GM23338 (cell line): ENCODE results near the gene LPCAT3. TPM values are rescaled to one million over a fixed set of nuclear protein-coding genes. Genes with fewer than 3 reads are reported as not detected.
A peak's percentile ranks its signal among the peaks of the same experiment; 100 is the strongest.

Source experiments
- ATAC-seq: fragments of 200-7000 bp; cut with Tn5 transposase; 3 replicates; pipeline ENCODE4 v1.9.1; 2020
- DNase-seq: peaks from one replicate; pipeline ENCODE4 v3.0.0-alpha.2; 2015; ENCODE audit warnings: low spot score
- H2AFZ ChIP-seq: fragments of 200-600 bp; sonication (generic); 2 replicates; pipeline ENCODE4 v1.8.0; 2016; ENCODE audit warnings: antibody characterized with exemption, mild to moderate bottlenecking, moderate library complexity
- H3F3A ChIP-seq: fragments of 200-600 bp; sonication (generic); replicated peaks from 2 replicates; pipeline ENCODE4 v1.8.0; 2017; ENCODE audit warnings: antibody characterized with exemption, mixed run types, low read depth
- H3K27ac ChIP-seq: fragments of 200-600 bp; sonication (generic); 2 replicates; pipeline ENCODE4 v1.6.1; 2016; ENCODE audit warnings: low read depth
- H3K27me3 ChIP-seq: fragments of 200-600 bp; sonication (generic); 2 replicates; pipeline ENCODE4 v1.8.0; 2016; ENCODE audit warnings: mild to moderate bottlenecking, mixed run types, moderate library complexity; ENCODE audit not compliant: insufficient read depth
- H3K36me3 ChIP-seq: fragments of 200-600 bp; sonication (generic); 2 replicates; pipeline ENCODE4 v1.8.0; 2016; ENCODE audit warnings: mild to moderate bottlenecking; ENCODE audit not compliant: insufficient read depth
- H3K4me1 ChIP-seq: fragments of 200-600 bp; sonication (generic); 2 replicates; pipeline ENCODE4 v1.8.0; 2016; ENCODE audit warnings: mild to moderate bottlenecking, moderate library complexity; ENCODE audit not compliant: insufficient read depth
- H3K4me2 ChIP-seq: fragments of 200-600 bp; sonication (generic); 2 replicates; pipeline ENCODE4 v1.7.1; 2017; ENCODE audit warnings: mixed run types
- H3K4me3 ChIP-seq: fragments of 200-600 bp; sonication (generic); 2 replicates; pipeline ENCODE4 v1.6.1; 2016; ENCODE audit warnings: mixed run types
- H3K79me2 ChIP-seq: fragments of 200-600 bp; sonication (generic); replicated peaks from 2 replicates; pipeline ENCODE4 v1.8.0; 2017; ENCODE audit warnings: mild to moderate bottlenecking; ENCODE audit not compliant: insufficient read depth
- H3K9me2 ChIP-seq: fragments of 200-600 bp; sonication (generic); 2 replicates; pipeline ENCODE4 v1.8.0; 2017; ENCODE audit not compliant: insufficient read depth
- H4K20me1 ChIP-seq: fragments of 200-600 bp; sonication (generic); replicated peaks from 2 replicates; pipeline ENCODE4 v1.8.0; 2017; ENCODE audit warnings: mild to moderate bottlenecking; ENCODE audit not compliant: insufficient read depth
- H3K27ac Mint-ChIP-seq: 2 replicates; pipeline ENCODE4 v1.8.0; 2020; ENCODE audit warnings: inconsistent platforms, mild to moderate bottlenecking, moderate library complexity, mixed read lengths
- H3K27me3 Mint-ChIP-seq: 3 replicates; pipeline ENCODE4 v1.8.0; 2022; ENCODE audit warnings: low read depth, mild to moderate bottlenecking, moderate library complexity, mixed read lengths, inconsistent platforms; ENCODE audit not compliant: insufficient read depth, poor library complexity
- H3K36me3 Mint-ChIP-seq: 3 replicates; pipeline ENCODE4 v1.8.0; 2021; ENCODE audit warnings: low read depth, mild to moderate bottlenecking, inconsistent platforms, moderate library complexity, mixed read lengths
- H3K4me1 Mint-ChIP-seq: 3 replicates; pipeline ENCODE4 v1.8.0; 2020; ENCODE audit warnings: mild to moderate bottlenecking, inconsistent platforms, mixed read lengths
- H3K4me3 Mint-ChIP-seq: 3 replicates; pipeline ENCODE4 v1.8.0; 2021; ENCODE audit warnings: moderate library complexity, mild to moderate bottlenecking, inconsistent platforms, mixed read lengths
- H3K9me3 Mint-ChIP-seq: 3 replicates; pipeline ENCODE4 v1.8.0; 2020; ENCODE audit warnings: moderate library complexity, mild to moderate bottlenecking, inconsistent platforms, mixed read lengths
- CREB1 ChIP-seq: fragments of 250-450 bp; sonication (Bioruptor Pico); IDR thresholded peaks from 2 replicates; pipeline ENCODE4 v1.5.0; 2020; ENCODE audit warnings: low read depth, mild to moderate bottlenecking, moderate library complexity
- EZH2 ChIP-seq: fragments of 200-600 bp; sonication (generic); IDR thresholded peaks from one replicate; pipeline ENCODE4 v1.8.0; 2017; ENCODE audit warnings: antibody characterized with exemption, mild to moderate bottlenecking, low read depth; ENCODE audit not compliant: unreplicated experiment
- EZH2phosphoT487 ChIP-seq: fragments of 200-600 bp; sonication (generic); IDR thresholded peaks from one replicate; pipeline ENCODE4 v1.8.1; 2018; ENCODE audit warnings: antibody characterized with exemption; ENCODE audit not compliant: unreplicated experiment
- JUNB ChIP-seq: IDR thresholded peaks from one replicate; pipeline ENCODE4 v1.6.1; 2016; ENCODE audit warnings: antibody characterized with exemption; ENCODE audit not compliant: unreplicated experiment
- NANOG ChIP-seq: IDR thresholded peaks from 2 replicates; pipeline ENCODE4 v1.6.1; 2016; ENCODE audit warnings: antibody characterized with exemption, borderline replicate concordance
- POLR2AphosphoS5 ChIP-seq: IDR thresholded peaks from 2 replicates; pipeline ENCODE4 v1.6.1; 2016; ENCODE audit warnings: antibody characterized with exemption, low read depth
- STAT1 ChIP-seq: IDR thresholded peaks from one replicate; pipeline ENCODE4 v1.6.1; 2016; ENCODE audit warnings: antibody characterized with exemption; ENCODE audit not compliant: unreplicated experiment
- ZNF114 ChIP-seq: fragments of 250-450 bp; sonication (Bioruptor Pico); IDR thresholded peaks from 2 replicates; pipeline ENCODE4 v1.5.0; 2020; ENCODE audit warnings: mild to moderate bottlenecking, moderate library complexity
- ZNF331 ChIP-seq: fragments of 250-450 bp; sonication (Bioruptor Pico); IDR thresholded peaks from 2 replicates; pipeline ENCODE4 v1.5.0; 2020; ENCODE audit warnings: low read depth, mild to moderate bottlenecking, moderate library complexity
- polyA plus RNA-seq: library from polyadenylated mRNA; unstranded; fragments of >200 nt; fragmentation: Nextera tagmentation; extraction: Ambion mirVana; gene quantifications from 2 replicates; pipeline ENCODE4 v1.2.1, GENCODE V29; 2016
- total RNA-seq: library from RNA; depleted of rRNA; stranded (reverse); fragments of >200 nt; shearing (Covaris generic); gene quantifications from 2 replicates; pipeline ENCODE4 v1.2.3, GENCODE V29; 2014
- TF ChIP-seq, protein P1 (sequence below): IDR thresholded peaks from 2 replicates; pipeline ENCODE4 v1.6.1; 2016; ENCODE audit warnings: antibody characterized with exemption
- TF ChIP-seq, protein P2 (sequence below): IDR thresholded peaks from one replicate; pipeline ENCODE4 v1.6.1; 2018; ENCODE audit warnings: antibody characterized with exemption; ENCODE audit not compliant: unreplicated experiment

Gene LPCAT3
- total and polyA plus RNA-seq, 2 experiments from 2014 or later, result 21.4 to 51.5 TPM

DNA sequence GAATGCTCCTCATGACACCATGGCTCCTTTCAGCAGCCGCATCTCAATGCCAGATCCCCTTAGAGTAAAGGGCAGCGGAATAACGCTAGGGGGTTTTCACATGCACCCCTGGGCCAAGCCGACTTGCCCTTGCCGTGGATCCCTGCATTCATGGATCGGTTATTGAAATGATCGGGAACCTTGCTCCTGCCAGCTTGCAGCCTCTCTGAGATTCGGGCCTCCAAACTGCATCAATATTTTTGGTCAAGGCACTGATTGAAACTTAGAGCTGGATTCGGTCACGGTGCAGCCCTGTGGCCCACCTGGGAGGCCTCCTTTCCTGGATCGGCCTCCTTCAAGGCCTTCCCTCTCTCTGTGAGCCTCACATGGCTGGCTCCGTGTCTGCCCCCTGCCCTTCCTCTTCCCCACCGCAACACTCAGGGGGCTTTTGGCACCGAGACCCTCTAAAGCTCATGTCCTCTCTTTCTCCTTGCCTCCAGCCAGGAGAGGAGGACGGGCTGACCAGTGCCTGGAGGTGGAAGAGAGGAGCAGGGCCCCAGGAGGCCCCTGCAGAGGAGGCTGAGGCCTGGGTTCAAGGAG lies 65.3 kb downstream of the LPCAT3 start:
- peak overlapping the region; percentile 56; the same call in 1 of the 2 replicates for H3K27ac Mint-ChIP-seq

DNA sequence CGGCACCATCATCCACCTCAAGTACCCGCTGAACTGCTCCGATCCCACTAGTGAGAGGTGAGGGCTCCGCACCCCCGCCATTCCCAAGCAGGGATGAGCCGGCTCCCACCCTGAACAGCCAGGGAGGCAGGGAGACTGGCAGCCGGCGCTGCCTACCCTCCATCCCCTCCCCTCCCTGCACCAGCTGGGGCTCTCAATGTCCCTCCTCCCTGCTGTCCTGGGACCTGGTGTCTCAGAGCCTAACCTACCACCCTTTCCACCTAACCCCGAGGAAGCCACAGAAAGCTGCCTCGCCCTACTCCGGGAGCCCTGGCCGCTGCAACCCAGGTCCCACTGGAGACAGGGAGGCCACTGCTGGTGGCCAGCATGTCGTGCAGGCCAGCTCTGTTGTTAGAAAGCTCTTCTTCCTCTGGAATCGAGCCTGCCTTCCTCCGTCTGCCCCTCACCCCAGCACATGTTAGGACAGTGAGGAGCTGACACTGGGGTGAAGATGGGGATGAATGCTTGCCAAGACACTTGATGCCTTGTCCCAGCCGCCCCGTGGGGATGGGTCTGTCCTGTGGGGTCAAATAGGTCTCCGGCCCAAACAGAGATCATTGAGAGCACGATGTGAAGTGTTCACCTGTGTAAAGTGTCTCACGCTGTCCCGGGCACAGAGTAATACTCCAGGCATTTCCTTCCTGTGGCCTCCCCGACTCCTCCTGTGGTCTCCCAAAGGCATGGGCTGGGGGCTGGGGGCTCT lies 66.0 kb downstream of the LPCAT3 start:
- H3K4me3 ChIP-seq, result no peak overlapping the region
- no peaks in the 10 kb centered on the region for H3K27me3 ChIP-seq
- no peak overlapping the region for H3K27ac ChIP-seq
- no peaks in the 10 kb centered on the region for H3K79me2 ChIP-seq
- peaks cover 13% of the 10 kb centered on the region for H3K4me1 ChIP-seq
- H2AFZ ChIP-seq, result no peak overlapping the region
- peak overlapping the region; percentile 56; the same call in 1 of the 2 replicates for H3K27ac Mint-ChIP-seq
- no peaks in the 10 kb centered on the region for H3K9me2 ChIP-seq
- ATAC-seq (no peak), DNase-seq (no peak)
- H3K4me3 Mint-ChIP-seq, result no peak overlapping the region
- no peaks in the 10 kb centered on the region for H3K36me3 ChIP-seq
- peaks cover 30% of the 10 kb centered on the region for H3K4me1 Mint-ChIP-seq
- peaks cover 22% of the 10 kb centered on the region for H3K27me3 Mint-ChIP-seq
- H3K36me3 Mint-ChIP-seq, result no peaks in the 10 kb centered on the region
- H3F3A ChIP-seq, result peaks cover 4% of the 10 kb centered on the region; the same call in 1 of the 2 replicates
- H4K20me1 ChIP-seq, result no peaks in the 10 kb centered on the region
- H3K4me2 ChIP-seq, result no peak overlapping the region
- H3K9me3 Mint-ChIP-seq, result no peaks in the 10 kb centered on the region
- TF ChIP-seq NANOG (no peak), ZNF114 (CRISPR knock-in tag) (no peak), EZH2phosphoT487 (no peak), JUNB (no peak), EZH2 (no peak), POLR2AphosphoS5 (no peak), ZNF331 (CRISPR knock-in tag) (no peak), CREB1 (no peak), STAT1 (no peak)
- TF ChIP-seq, protein P1, sequence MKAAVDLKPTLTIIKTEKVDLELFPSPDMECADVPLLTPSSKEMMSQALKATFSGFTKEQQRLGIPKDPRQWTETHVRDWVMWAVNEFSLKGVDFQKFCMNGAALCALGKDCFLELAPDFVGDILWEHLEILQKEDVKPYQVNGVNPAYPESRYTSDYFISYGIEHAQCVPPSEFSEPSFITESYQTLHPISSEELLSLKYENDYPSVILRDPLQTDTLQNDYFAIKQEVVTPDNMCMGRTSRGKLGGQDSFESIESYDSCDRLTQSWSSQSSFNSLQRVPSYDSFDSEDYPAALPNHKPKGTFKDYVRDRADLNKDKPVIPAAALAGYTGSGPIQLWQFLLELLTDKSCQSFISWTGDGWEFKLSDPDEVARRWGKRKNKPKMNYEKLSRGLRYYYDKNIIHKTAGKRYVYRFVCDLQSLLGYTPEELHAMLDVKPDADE, result no peak
- TF ChIP-seq, protein P2, sequence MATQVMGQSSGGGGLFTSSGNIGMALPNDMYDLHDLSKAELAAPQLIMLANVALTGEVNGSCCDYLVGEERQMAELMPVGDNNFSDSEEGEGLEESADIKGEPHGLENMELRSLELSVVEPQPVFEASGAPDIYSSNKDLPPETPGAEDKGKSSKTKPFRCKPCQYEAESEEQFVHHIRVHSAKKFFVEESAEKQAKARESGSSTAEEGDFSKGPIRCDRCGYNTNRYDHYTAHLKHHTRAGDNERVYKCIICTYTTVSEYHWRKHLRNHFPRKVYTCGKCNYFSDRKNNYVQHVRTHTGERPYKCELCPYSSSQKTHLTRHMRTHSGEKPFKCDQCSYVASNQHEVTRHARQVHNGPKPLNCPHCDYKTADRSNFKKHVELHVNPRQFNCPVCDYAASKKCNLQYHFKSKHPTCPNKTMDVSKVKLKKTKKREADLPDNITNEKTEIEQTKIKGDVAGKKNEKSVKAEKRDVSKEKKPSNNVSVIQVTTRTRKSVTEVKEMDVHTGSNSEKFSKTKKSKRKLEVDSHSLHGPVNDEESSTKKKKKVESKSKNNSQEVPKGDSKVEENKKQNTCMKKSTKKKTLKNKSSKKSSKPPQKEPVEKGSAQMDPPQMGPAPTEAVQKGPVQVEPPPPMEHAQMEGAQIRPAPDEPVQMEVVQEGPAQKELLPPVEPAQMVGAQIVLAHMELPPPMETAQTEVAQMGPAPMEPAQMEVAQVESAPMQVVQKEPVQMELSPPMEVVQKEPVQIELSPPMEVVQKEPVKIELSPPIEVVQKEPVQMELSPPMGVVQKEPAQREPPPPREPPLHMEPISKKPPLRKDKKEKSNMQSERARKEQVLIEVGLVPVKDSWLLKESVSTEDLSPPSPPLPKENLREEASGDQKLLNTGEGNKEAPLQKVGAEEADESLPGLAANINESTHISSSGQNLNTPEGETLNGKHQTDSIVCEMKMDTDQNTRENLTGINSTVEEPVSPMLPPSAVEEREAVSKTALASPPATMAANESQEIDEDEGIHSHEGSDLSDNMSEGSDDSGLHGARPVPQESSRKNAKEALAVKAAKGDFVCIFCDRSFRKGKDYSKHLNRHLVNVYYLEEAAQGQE, result no peak

More for the DNA sequence above, 65.3 kb downstream of the LPCAT3 start:
- H3F3A ChIP-seq, result 0 out of 2 replicates have a peak, but pooled peaks cover 3% of the 10 kb centered on the region
- no peaks in the 10 kb centered on the region for H3K79me2 ChIP-seq
- Mint-ChIP-seq H3K9me3 (no peaks in the 10 kb centered on the region), H3K27me3 (peaks cover 17% of the 10 kb centered on the region), H3K4me1 (peaks cover 30% of the 10 kb centered on the region), H3K4me3 (no peak overlapping the region), H3K36me3 (no peaks in the 10 kb centered on the region)
- H3K27me3 ChIP-seq, result no peaks in the 10 kb centered on the region
- H3K4me3 ChIP-seq, result no peak overlapping the region
- H3K36me3 ChIP-seq, result no peaks in the 10 kb centered on the region
- DNase-seq (no peak), ATAC-seq (no peak)
- no peak overlapping the region for H3K27ac ChIP-seq
- H3K9me2 ChIP-seq, result no peaks in the 10 kb centered on the region
- H3K4me2 ChIP-seq, result no peak overlapping the region
- H2AFZ ChIP-seq, result no peak overlapping the region
- no peak for TF ChIP-seq EZH2phosphoT487
- peaks cover 13% of the 10 kb centered on the region for H3K4me1 ChIP-seq
- no peaks in the 10 kb centered on the region for H4K20me1 ChIP-seq
